Mesendoderm (in vitro differentiated cells): ENCODE measurements around the gene ERO1B.

Source experiments
- DNase-seq: peaks from one replicate; pipeline ENCODE4 v3.0.0; 2013
- H2AK5ac ChIP-seq: 2 replicates; pipeline ENCODE4 v1.6.1; 2013; ENCODE audit warnings: low read length, inconsistent platforms
- H2BK120ac ChIP-seq: 2 replicates; pipeline ENCODE4 v1.6.1; 2013; ENCODE audit warnings: low read depth, mild to moderate bottlenecking, low read length, moderate library complexity, mixed read lengths
- H2BK15ac ChIP-seq: replicated peaks from 2 replicates; pipeline ENCODE4 v1.6.1; 2013; ENCODE audit warnings: low read depth, mild to moderate bottlenecking, moderate library complexity
- H2BK5ac ChIP-seq: 2 replicates; pipeline ENCODE4 v1.6.1; 2013; ENCODE audit warnings: low read length, inconsistent platforms
- H3K18ac ChIP-seq: 2 replicates; pipeline ENCODE4 v1.6.1; 2013; ENCODE audit warnings: mild to moderate bottlenecking, low read length, mixed read lengths
- H3K23ac ChIP-seq: one replicate; pipeline ENCODE4 v1.6.1; 2013; ENCODE audit warnings: low read length
- H3K27ac ChIP-seq: 2 replicates; pipeline ENCODE4 v1.5.1; 2013; ENCODE audit warnings: low read depth, mild to moderate bottlenecking, inconsistent platforms, low read length, moderate library complexity
- H3K27me3 ChIP-seq: 2 replicates; pipeline ENCODE4 v1.6.1; 2013; ENCODE audit warnings: low read length, control low read depth, mild to moderate bottlenecking, inconsistent platforms; ENCODE audit not compliant: insufficient read depth, poor library complexity
- H3K36me3 ChIP-seq: 2 replicates; pipeline ENCODE4 v1.6.1; 2013; ENCODE audit warnings: low read length, inconsistent platforms; ENCODE audit not compliant: control insufficient read depth, insufficient read depth
- H3K4ac ChIP-seq: one replicate; pipeline ENCODE4 v1.6.1; 2013; ENCODE audit warnings: low read depth, mild to moderate bottlenecking, low read length, moderate library complexity
- H3K4me1 ChIP-seq: 2 replicates; pipeline ENCODE4 v1.6.1; 2013; ENCODE audit warnings: low read depth, low read length, inconsistent platforms; ENCODE audit not compliant: control insufficient read depth
- H3K4me2 ChIP-seq: 2 replicates; pipeline ENCODE4 v1.6.1; 2013; ENCODE audit warnings: low read length
- H3K4me3 ChIP-seq: 2 replicates; pipeline ENCODE4 v1.5.1; 2013; ENCODE audit warnings: mild to moderate bottlenecking, low read length
- H3K56ac ChIP-seq: one replicate; pipeline ENCODE4 v1.6.1; 2013; ENCODE audit warnings: low read length
- H3K79me1 ChIP-seq: 2 replicates; pipeline ENCODE4 v1.6.1; 2013; ENCODE audit warnings: low read length, inconsistent platforms
- H3K79me2 ChIP-seq: 2 replicates; pipeline ENCODE4 v1.6.1; 2013; ENCODE audit warnings: mild to moderate bottlenecking, low read length; ENCODE audit not compliant: control insufficient read depth, insufficient read depth
- H3K9ac ChIP-seq: 2 replicates; pipeline ENCODE4 v1.6.1; 2013; ENCODE audit warnings: low read length, inconsistent platforms
- H4K5ac ChIP-seq: one replicate; pipeline ENCODE4 v1.6.1; 2013; ENCODE audit warnings: low read length
- H4K8ac ChIP-seq: one replicate; pipeline ENCODE4 v1.6.1; 2013; ENCODE audit warnings: low read depth, mild to moderate bottlenecking, control low read depth, low read length, moderate library complexity
- WGBS: extraction: QIAGEN DNeasy Blood & Tissue Kit; methylation state at CpG from one replicate; pipeline ENCODE4 v1.1.7; 2013; ENCODE audit warnings: low lambda C conversion rate, missing lambda C conversion rate; ENCODE audit not compliant: insufficient coverage; ENCODE audit errors: extremely low coverage; 5-methylcytosine and 5-hydroxymethylcytosine counted together

The ERO1B gene

GRCh38 chr1:236322566-236323409, 41.0 kb upstream of the ERO1B start:
- Histone ChIP-seq H3K18ac (no peak overlapping the region), H4K5ac (no peak overlapping the region), H3K27ac (no peak overlapping the region), H3K27me3 (no peaks in the 10 kb centered on the region), H3K4me1 (no peaks in the 10 kb centered on the region), H3K4ac (no peak overlapping the region), H3K23ac (no peak overlapping the region), H3K9ac (no peak overlapping the region), H4K8ac (no peak overlapping the region), H3K79me1 (no peaks in the 10 kb centered on the region), H2BK5ac (no peak overlapping the region), H2BK15ac (no peak overlapping the region), H2BK120ac (no peak overlapping the region), H3K56ac (no peak overlapping the region), H3K36me3 (no peaks in the 10 kb centered on the region), H3K79me2 (no peaks in the 10 kb centered on the region), H2AK5ac (no peak overlapping the region), H3K4me2 (no peak overlapping the region), H3K4me3 (no peak overlapping the region)
- DNase-seq = no peak
- WGBS = no CpG with 5 or more reads among the region's 1 CpG

GRCh38 chr1:236321101-236321500, 39.3 kb upstream of the ERO1B start:
- no peak overlapping the region for H2BK120ac ChIP-seq
- H2BK15ac ChIP-seq = no peak overlapping the region
- H2BK5ac ChIP-seq = no peak overlapping the region
- no peak overlapping the region for H3K4me3 ChIP-seq
- H3K23ac ChIP-seq = no peak overlapping the region
- no peaks in the 10 kb centered on the region for H3K4me1 ChIP-seq
- no peak overlapping the region for H3K56ac ChIP-seq
- no peaks in the 10 kb centered on the region for H3K79me1 ChIP-seq
- no peaks in the 10 kb centered on the region for H3K36me3 ChIP-seq
- H3K18ac ChIP-seq = no peak overlapping the region
- no peak overlapping the region for H3K4ac ChIP-seq
- H4K8ac ChIP-seq = no peak overlapping the region
- H3K79me2 ChIP-seq = no peaks in the 10 kb centered on the region
- H3K4me2 ChIP-seq = no peak overlapping the region
- DNase-seq = no peak
- H3K27me3 ChIP-seq = no peaks in the 10 kb centered on the region
- H2AK5ac ChIP-seq = no peak overlapping the region
- H4K5ac ChIP-seq = no peak overlapping the region
- H3K9ac ChIP-seq = no peak overlapping the region
- no CpG with 5 or more reads among the region's 5 CpGs for WGBS
- H3K27ac ChIP-seq = no peak overlapping the region

- no peaks in the 10 kb centered on the region for H3K79me1 ChIP-seq
- no peak for DNase-seq
- no peak overlapping the region for H2BK5ac ChIP-seq
- no peak overlapping the region for H3K4me2 ChIP-seq
- H3K27me3 ChIP-seq = no peaks in the 10 kb centered on the region
- no peak overlapping the region for H3K4ac ChIP-seq
- H3K18ac ChIP-seq = no peak overlapping the region
- no peaks in the 10 kb centered on the region for H3K4me1 ChIP-seq
- H3K79me2 ChIP-seq = no peaks in the 10 kb centered on the region
- no peak overlapping the region for H3K27ac ChIP-seq
- no CpG with 5 or more reads among the region's 1 CpG for WGBS
- no peak overlapping the region for H3K9ac ChIP-seq
- no peak overlapping the region for H2AK5ac ChIP-seq
- no peaks in the 10 kb centered on the region for H3K36me3 ChIP-seq
- H2BK15ac ChIP-seq = no peak overlapping the region
- H3K23ac ChIP-seq = no peak overlapping the region
- H3K4me3 ChIP-seq = no peak overlapping the region
- H2BK120ac ChIP-seq = no peak overlapping the region
- H4K8ac ChIP-seq = no peak overlapping the region
- H3K56ac ChIP-seq = no peak overlapping the region
- H4K5ac ChIP-seq = no peak overlapping the region
These were observed 38.9 kb upstream of the ERO1B start for GRCh38 chr1:236320671-236321070.

- Histone ChIP-seq H2AK5ac (no peak overlapping the region), H3K79me2 (no peaks in the 10 kb centered on the region), H3K18ac (no peak overlapping the region), H3K79me1 (no peaks in the 10 kb centered on the region), H3K4me2 (no peak overlapping the region), H2BK120ac (no peak overlapping the region), H3K4me1 (no peaks in the 10 kb centered on the region), H3K9ac (no peak overlapping the region), H2BK15ac (no peak overlapping the region), H3K36me3 (no peaks in the 10 kb centered on the region), H3K4ac (no peak overlapping the region), H3K4me3 (no peak overlapping the region), H3K27me3 (no peaks in the 10 kb centered on the region), H4K8ac (no peak overlapping the region), H3K23ac (no peak overlapping the region), H3K56ac (no peak overlapping the region), H3K27ac (no peak overlapping the region), H4K5ac (no peak overlapping the region), H2BK5ac (no peak overlapping the region)
- no CpG with 5 or more reads among the region's 1 CpG for WGBS
- DNase-seq = no peak
These were observed 38.5 kb upstream of the ERO1B start for GRCh38 chr1:236320214-236320613.

- H3K27ac ChIP-seq = no peak overlapping the region
- no peak overlapping the region for H3K56ac ChIP-seq
- WGBS = no CpG with 5 or more reads among the region's 2 CpGs
- no peak overlapping the region for H2BK15ac ChIP-seq
- H2BK120ac ChIP-seq = no peak overlapping the region
- no peaks in the 10 kb centered on the region for H3K79me1 ChIP-seq
- DNase-seq = no peak
- no peaks in the 10 kb centered on the region for H3K4me1 ChIP-seq
- H3K4me2 ChIP-seq = no peak overlapping the region
- H3K79me2 ChIP-seq = no peaks in the 10 kb centered on the region
- H3K23ac ChIP-seq = no peak overlapping the region
- H3K27me3 ChIP-seq = no peaks in the 10 kb centered on the region
- no peak overlapping the region for H3K9ac ChIP-seq
- H4K8ac ChIP-seq = no peak overlapping the region
- H3K4me3 ChIP-seq = no peak overlapping the region
- no peak overlapping the region for H4K5ac ChIP-seq
- no peak overlapping the region for H2BK5ac ChIP-seq
- H3K36me3 ChIP-seq = no peaks in the 10 kb centered on the region
- no peak overlapping the region for H3K18ac ChIP-seq
- no peak overlapping the region for H2AK5ac ChIP-seq
- H3K4ac ChIP-seq = no peak overlapping the region
These were observed 34.7 kb upstream of the ERO1B start for GRCh38 chr1:236316437-236316836.

- Histone ChIP-seq H2BK120ac (no peak overlapping the region), H3K23ac (no peak overlapping the region), H3K79me2 (no peaks in the 10 kb centered on the region), H2BK5ac (no peak overlapping the region), H3K4me3 (no peak overlapping the region), H3K79me1 (no peaks in the 10 kb centered on the region), H2BK15ac (no peak overlapping the region), H3K27ac (no peak overlapping the region), H3K36me3 (no peaks in the 10 kb centered on the region), H3K56ac (no peak overlapping the region), H4K5ac (no peak overlapping the region), H2AK5ac (no peak overlapping the region), H3K4me1 (no peaks in the 10 kb centered on the region), H3K27me3 (no peaks in the 10 kb centered on the region), H3K4ac (no peak overlapping the region), H3K18ac (no peak overlapping the region), H3K9ac (no peak overlapping the region), H3K4me2 (no peak overlapping the region), H4K8ac (no peak overlapping the region)
- DNase-seq = no peak
- WGBS = no CpG with 5 or more reads among the region's 2 CpGs
These were observed 33.8 kb upstream of the ERO1B start for GRCh38 chr1:236315518-236315917.
